Endothelial cell of hepatic sinusoid (primary cell): ENCODE measurements around the gene KRT3.

ENCODE experiments used
- in situ Hi-C: cut with HindIII; loops from 2 replicates; pipeline ENCODE4 v1.10.0; 2017; ENCODE audit warnings: low sequenced_read_pairs

Gene KRT3

DNA sequence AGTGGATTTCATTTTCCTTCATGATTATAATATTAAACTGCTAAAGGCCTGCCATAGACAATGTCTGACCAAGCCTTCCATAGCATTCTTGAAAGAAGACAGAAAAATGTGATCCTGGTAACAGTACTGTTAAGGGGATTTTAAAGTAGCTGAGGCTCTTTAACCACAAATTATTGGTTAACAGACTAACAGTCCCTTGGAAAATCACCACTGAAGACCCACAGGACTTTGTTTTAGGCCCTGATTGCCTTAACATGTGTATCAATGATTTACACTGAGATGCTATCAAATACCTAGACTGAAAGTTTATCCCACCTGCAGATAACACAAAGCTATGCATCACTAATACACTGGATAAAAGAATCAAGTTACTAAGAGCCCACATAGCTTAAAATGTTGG lies 32.2 kb upstream of the KRT3 start:
- in situ Hi-C loops: no loop called here

GRCh38 chr12:52827499-52828090 lies 31.7 kb upstream of the KRT3 start:
- in situ Hi-C loops: no loop called here

DNA sequence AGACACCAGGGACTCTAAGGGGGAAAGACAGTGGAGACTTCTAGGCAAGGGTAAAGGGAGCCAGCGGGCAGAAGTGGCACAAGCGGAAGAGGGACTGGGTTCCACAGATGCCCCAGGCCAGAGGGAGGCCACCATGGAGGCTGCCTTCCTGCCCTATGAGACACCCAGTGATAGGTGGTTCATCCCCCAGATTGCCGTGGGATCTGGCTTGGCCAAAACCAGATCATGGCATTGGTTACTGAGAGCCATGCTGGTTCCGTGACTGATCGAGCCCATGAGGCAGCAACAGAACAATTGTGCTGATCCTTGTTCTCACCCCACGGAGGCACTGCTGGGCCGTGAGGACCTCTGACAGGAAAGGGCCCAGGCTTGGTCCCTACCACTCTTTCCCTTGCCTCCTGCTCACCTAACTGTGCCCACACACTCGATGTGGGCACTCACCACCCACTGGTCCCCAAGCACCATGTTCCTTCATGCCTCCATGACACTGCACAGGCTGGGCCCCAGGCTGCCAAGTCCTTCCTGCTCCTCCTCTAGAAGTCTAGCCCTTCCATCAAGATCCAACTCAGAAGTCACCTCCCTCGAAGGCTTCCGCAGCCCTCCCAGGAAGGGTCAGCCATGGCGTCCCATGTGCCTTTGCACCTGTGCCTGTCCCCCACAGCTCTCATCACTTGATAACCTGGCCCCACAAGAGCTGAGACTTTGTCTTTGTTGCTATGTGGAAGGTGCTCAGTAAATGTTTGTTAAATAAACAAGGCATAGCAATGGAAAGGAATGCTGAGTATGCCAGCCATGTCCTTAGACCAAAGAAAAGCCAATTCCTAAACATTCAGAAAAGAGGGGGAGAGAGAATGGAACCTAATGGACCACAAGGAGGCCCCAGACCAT lies 30.9 kb upstream of the KRT3 start:
- in situ Hi-C loops: no loop called here

DNA sequence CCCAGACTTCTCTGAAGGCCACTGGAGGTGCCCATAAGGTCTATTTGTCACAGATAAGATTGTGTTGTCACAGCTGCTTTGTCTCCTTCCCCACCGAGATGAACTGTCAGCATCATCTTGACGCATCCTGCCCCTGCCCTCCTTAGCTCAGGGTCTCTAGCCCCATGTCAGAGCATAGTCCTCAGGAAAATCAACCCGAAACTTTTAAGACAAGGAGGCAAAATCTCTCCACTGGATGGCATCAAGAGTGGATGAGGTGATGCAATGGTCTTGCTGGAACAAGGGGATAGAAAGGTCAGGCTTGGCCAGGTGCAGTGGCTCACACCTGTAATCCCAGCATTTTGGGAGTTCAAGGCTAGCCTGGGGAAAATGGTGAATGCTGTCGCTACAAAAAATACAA lies 30.0 kb upstream of the KRT3 start:
- in situ Hi-C loops: no loop called here

DNA sequence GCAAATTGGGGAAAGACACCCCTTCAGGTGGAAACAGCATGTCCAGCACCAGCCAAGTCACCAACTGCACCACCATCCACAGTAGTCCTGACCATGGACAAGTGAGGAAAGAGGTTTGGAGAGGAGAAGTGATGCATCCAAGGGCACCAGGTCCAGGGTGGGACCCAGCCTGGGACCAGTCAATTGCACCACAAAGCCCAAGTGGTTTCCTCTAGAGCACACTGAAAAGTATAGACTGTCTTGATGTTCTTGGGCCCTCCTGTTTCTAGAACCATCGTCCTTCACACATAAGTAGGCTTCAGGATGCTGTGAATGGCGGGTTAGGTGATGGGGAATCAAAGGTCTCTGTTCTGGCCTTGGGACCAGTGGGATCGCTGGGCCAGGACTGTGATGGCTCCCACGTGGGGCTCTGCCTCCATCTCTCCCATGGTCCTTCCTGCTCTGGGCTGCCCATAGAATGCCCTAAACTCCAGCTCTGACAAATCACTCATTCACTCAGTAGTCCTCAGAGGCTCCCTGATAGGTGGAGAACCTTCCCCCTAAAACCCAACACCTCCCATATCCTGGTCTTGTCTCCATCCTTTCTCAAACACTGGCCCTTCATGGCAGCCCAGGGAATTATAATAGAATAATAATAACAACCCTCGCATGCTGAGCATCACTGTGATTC lies 29.0 kb upstream of the KRT3 start:
- in situ Hi-C loops: loop anchor here (5.0 kb wide), 1 partner anchor 37 kb away; no protein-coding TSS in a partner anchor

- in situ Hi-C loops: loop anchor here (5.0 kb wide), 1 partner anchor 38 kb away; no protein-coding TSS in a partner anchor
These were observed 28.0 kb upstream of the KRT3 start for GRCh38 chr12:52823761-52824450.

DNA sequence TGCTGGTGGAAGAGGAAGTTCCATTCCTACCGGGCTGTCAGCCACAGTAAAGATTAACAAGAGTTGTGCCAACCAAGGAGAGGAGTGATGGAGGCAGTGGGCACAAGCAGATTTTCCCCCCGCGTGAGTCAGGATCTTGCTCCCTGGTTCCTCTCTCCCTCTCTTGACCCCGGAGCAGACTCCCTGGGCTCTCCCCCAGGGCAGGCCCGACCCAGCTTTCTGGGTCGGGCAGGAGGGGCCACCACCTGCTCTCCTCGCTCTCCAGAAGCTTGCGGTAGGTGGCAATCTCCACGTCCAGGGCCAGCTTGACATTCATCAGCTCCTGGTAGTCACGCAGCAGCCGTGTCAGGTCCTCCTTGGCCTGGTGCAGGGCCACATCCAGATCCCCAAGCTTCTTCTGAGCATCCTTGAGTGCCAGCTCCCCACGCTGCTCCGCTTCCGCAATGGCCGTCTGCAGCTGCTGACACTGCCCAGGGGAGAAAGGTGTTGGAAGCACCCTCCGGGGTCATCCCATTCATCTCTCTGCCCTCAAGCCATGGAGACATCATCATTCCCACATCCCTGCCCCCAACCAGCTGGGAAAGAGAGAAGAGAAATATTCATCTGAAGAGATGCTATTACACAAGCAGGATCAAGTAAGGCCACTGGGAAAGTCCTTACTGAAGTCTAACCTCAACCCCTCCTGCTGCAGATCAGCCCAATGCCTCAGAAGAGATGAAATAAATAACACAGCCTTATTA lies 27.0 kb upstream of the KRT3 start:
- in situ Hi-C loops: loop anchor here (5.0 kb wide), 1 partner anchor 39 kb away; no protein-coding TSS in a partner anchor

DNA sequence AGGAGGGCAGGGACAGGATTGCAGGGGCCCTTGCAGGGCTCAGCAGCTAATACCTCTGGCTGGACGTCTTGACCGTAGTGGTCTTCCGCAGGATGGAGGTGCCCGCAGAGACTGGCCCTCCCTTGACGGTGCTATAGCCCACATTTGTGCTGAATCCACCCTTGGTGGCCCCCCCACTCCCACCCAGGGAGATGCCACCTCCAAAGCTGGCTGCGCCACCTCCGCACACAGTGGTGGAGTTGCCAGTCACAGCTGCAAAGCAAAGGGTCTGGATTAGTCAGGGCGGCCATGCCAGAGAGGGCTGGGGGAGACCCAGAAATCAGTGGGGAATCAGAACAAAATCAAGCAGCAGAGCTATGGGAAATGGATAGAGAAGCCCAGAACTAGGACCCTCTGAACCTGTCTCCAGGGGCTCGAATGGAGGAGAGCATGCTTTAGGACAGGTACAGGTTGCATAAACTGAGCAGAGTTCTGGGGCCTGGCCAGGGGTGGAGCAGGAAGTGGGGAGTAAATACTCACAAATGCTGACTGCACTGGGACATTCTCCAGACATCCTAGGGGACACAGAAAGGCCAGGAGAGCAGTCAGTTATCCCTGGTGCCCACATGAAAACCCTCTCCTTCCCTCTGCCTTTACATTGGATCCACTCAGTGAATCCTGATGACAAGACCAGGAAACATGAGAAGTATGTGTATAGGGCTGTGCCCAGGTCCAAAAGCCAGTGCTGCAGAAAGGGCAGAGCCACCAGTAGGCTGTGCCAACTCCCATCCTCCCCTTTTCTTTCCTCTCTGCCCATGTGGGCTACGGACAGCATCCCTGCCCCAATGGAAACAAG lies 26.1 kb upstream of the KRT3 start:
- in situ Hi-C loops: loop anchor here (5.0 kb wide), 1 partner anchor 40 kb away; no protein-coding TSS in a partner anchor

- in situ Hi-C loops: loop anchor here (5.0 kb wide), 1 partner anchor 41 kb away; no protein-coding TSS in a partner anchor
These were observed 25.3 kb upstream of the KRT3 start for GRCh38 chr12:52821071-52821730.

DNA sequence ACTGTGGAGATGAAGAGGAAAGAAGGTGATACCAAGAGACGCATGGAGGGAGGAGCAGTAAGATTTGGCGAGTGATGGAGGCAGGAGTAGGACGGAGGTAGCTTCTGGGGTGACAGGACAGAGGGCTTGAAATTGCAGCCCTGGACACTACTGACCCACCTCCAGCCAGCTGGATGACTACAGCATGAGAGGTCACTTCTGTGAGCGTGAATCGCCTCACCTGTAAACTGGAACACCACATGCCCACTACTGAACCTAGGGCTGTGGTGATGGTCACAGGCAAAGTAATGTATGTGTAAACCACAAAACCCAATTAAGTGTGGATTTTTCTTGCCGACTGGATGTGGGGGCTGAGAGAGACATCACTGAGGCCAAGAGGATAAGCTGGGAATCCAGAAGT lies 24.6 kb upstream of the KRT3 start:
- in situ Hi-C loops: loop anchor here (5.0 kb wide), 1 partner anchor 42 kb away; no protein-coding TSS in a partner anchor

- in situ Hi-C loops: loop anchor here (5.0 kb wide), 1 partner anchor 42 kb away; no protein-coding TSS in a partner anchor
These were observed 24.0 kb upstream of the KRT3 start for GRCh38 chr12:52819731-52820510.

DNA sequence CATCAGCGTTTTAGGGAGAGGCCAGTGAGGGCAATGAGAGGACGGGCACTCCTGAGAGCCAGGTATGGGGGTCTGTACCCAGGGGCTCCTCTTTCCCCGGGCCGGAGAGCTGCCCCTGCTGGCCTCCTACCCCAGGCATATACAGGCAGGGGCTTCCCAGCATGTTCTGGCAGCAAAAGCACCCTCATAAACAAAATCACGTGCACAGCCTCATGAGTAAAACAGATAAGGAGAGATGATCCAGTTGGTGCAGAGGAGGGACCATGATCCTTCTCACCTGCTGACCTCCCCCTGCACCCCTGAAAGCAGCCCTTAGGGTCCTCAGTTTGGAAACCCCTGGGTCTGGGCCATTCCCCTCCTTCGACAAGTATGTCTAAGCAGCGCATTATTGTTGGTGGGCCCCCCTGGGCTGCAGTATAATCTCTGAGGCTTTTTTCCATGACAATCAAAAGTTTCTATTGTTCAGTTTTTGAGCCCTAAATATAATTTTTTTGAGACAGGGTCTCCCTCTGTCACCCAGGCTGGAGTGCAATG lies 23.0 kb upstream of the KRT3 start:
- in situ Hi-C loops: no loop called here

- in situ Hi-C loops: no loop called here
These were observed 22.5 kb upstream of the KRT3 start for GRCh38 chr12:52818388-52818787.

- in situ Hi-C loops: no loop called here
These were observed 21.9 kb upstream of the KRT3 start for GRCh38 chr12:52817699-52818238.

DNA sequence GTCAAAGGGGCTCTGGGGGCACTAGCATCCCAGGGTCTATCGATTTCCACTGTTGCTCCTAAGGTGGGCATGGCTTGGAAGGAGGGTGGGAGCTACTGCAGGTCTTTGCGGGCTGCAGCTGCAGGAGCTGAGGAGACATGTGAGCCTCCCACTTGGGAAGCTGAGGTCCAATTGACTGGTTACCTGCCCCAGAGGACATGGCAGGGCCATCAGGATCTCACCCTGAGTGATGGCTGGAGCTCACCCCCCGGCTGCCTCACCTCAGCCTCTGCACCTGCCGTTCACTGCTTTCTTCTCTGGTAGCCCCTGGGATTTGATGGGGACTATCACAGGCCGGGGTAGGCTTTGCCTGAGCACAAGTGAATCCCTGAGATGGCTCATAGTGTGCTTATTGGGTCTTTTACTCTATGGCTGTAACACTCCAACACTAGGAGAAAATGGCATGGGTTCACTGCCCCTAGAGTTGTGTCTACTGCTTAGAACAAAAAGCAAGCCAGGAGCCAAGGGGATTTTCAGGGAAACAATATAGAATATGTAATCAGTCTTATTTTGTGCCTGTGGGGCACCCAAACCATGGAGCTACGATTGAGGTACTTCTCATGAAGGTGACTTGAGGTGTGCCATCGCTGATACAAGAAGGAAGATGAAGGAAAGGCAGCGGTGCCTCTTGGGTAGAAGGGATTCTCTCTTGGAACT lies 21.2 kb upstream of the KRT3 start:
- in situ Hi-C loops: no loop called here

DNA sequence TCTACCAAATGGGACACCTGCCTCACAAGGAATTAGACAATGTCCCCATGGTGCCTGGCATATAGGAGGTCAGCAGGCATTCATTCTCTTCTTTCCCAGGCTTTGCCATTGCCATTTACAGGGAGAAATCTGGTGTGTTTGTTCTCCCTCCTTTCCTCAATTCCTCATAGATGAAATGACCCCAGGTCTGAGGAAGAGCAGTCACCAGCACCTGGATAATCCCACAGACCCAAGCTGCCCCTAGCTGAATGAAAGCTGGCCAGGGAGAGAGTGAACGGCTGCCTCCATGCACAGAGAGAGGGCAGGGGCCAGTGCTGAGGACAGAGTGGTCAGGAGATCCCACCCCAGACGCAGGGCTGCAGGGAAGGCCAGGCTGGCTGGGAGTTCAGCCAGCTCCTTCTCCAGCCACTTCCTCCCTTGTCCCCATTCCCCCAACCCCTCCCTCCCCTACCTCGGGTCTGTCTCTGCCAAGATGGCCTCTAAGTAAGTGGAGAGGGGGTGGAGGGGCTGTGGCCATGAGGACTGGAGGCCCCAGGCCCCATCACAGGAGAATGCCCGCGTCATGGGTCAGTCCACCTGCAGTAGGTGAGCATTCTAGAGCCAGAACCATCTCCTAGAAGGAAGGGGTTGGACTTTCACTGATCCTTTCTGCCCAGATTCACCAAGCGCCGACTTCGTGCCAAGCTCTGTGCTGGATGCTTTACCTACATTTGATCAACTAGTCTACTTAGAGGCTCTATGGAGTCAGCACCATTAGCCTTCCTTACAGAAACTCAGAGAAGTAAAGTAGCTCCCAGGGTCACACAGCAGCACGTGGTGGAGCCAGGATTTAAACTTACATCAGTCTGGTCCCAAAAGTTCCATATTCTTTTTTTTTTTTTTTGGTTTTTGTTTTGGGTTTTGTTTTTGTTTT lies 20.0 kb upstream of the KRT3 start:
- in situ Hi-C loops: no loop called here
